ENCODE measurements around the gene PROZ. TPM values are rescaled to one million over a fixed set of nuclear protein-coding genes. Genes with fewer than 3 reads are reported as not detected.

The PROZ gene
- total RNA-seq, 1 donor from 2014 or later: not detected

- H3K27me3 Mint-ChIP-seq (ENCODE audit: low read depth): no peaks in the 10 kb centered on the region
- peaks cover 9% of the 10 kb centered on the region for H3K36me3 Mint-ChIP-seq (ENCODE audit: low read depth)
- peak overlapping the region; percentile 93 for H3K4me3 Mint-ChIP-seq
- H3K9me3 Mint-ChIP-seq: no peaks in the 10 kb centered on the region
- DNase-seq (ENCODE audit: low read depth, low spot score): no peak
- H3K27ac Mint-ChIP-seq (ENCODE audit: unreplicated experiment): peak overlapping the region; percentile 57
- no peak for TF ChIP-seq CTCF (conservative IDR thresholded peaks at IDR 0.05)
- peaks cover 51% of the 10 kb centered on the region for H3K4me1 Mint-ChIP-seq
Observed at GRCh38 chr13:113207890-113208420, 49.5 kb downstream of the PROZ start.

GRCh38 chr13:113208421-113209335 is 50.2 kb downstream of the PROZ start, which contains the start of gene PCID2:
Gene PCID2, minus strand, starts transcription at chr13:113208669. Its CDS starts 35 bp downstream, at chr13:113208634.
- no peaks in the 10 kb centered on the region for H3K9me3 Mint-ChIP-seq
- no peak for TF ChIP-seq CTCF (conservative IDR thresholded peaks at IDR 0.05)

GRCh38 chr13:113209336-113209758 is 50.9 kb downstream of the PROZ start, which contains the start of gene CUL4A:
Gene CUL4A, plus strand, starts transcription at chr13:113209613. Its CDS starts 15 bp downstream, at chr13:113209628.
- Mint-ChIP-seq H3K27ac (ENCODE audit: unreplicated experiment) (no peak within 1 kb of the TSS), H3K4me1 (peaks cover 51% of the 10 kb centered on the region), H3K9me3 (no peaks in the 10 kb centered on the region), H3K36me3 (ENCODE audit: low read depth) (peaks cover 9% of the 10 kb centered on the region), H3K4me3 (peak within 1 kb of the TSS; percentile 93), H3K27me3 (ENCODE audit: low read depth) (no peaks in the 10 kb centered on the region)
- peak; percentile 66 for DNase-seq (ENCODE audit: low read depth, low spot score)
- TF ChIP-seq CTCF (conservative IDR thresholded peaks at IDR 0.05): no peak

More at GRCh38 chr13:113208421-113209335, 50.2 kb downstream of the PROZ start, which contains the start of gene PCID2:
- peak within 1 kb of the TSS; percentile 93 for H3K4me3 Mint-ChIP-seq
- H3K27me3 Mint-ChIP-seq (ENCODE audit: low read depth): no peaks in the 10 kb centered on the region
- peak; percentile 89 for DNase-seq (ENCODE audit: low read depth, low spot score)
- peak within 1 kb of the TSS; percentile 57 for H3K27ac Mint-ChIP-seq (ENCODE audit: unreplicated experiment)
- peaks cover 51% of the 10 kb centered on the region for H3K4me1 Mint-ChIP-seq
- peaks cover 9% of the 10 kb centered on the region for H3K36me3 Mint-ChIP-seq (ENCODE audit: low read depth)

GRCh38 chr13:113209759-113210421 is 51.4 kb downstream of the PROZ start:
- peak; percentile 34 for TF ChIP-seq CTCF (conservative IDR thresholded peaks at IDR 0.05)
- Mint-ChIP-seq H3K36me3 (ENCODE audit: low read depth) (peaks cover 9% of the 10 kb centered on the region), H3K4me3 (peak overlapping the region; percentile 89), H3K9me3 (no peaks in the 10 kb centered on the region), H3K27me3 (ENCODE audit: low read depth) (no peaks in the 10 kb centered on the region), H3K27ac (ENCODE audit: unreplicated experiment) (no peak overlapping the region), H3K4me1 (peaks cover 51% of the 10 kb centered on the region)
- peak; percentile 40 for DNase-seq (ENCODE audit: low read depth, low spot score)

- Mint-ChIP-seq H3K27ac (ENCODE audit: unreplicated experiment) (peak overlapping the region; percentile 27), H3K4me3 (peak overlapping the region; percentile 89), H3K27me3 (ENCODE audit: low read depth) (no peaks in the 10 kb centered on the region), H3K9me3 (no peaks in the 10 kb centered on the region), H3K36me3 (ENCODE audit: low read depth) (peaks cover 9% of the 10 kb centered on the region), H3K4me1 (peaks cover 41% of the 10 kb centered on the region)
- DNase-seq (ENCODE audit: low read depth, low spot score): no peak
- no peak for TF ChIP-seq CTCF (conservative IDR thresholded peaks at IDR 0.05)
Observed at GRCh38 chr13:113210833-113211232, 52.4 kb downstream of the PROZ start.

All from neural crest cell (in vitro differentiated cells).